ENCODE results near the gene PTGES3L.
A peak's percentile ranks its signal among the peaks of the same experiment; 100 is the strongest.

Gene PTGES3L

GRCh38 chr17:42964161-42964932 is 15.5 kb downstream of the PTGES3L start, which contains the start of gene AARSD1:
AARSD1 (minus strand) TSS chr17:42964454; CDS start chr17:42964440, 14 bp downstream.
- TF ChIP-seq CTCF (IDR thresholded peaks at IDR 0.05; ENCODE audit: low read depth, low read length, missing control alignments): no peak
- in situ Hi-C loops (cut with HindIII; ENCODE audit: low pct_ligation_motif_present, low sequenced_read_pairs): no loop called here
- H3K4me3 ChIP-seq (ENCODE audit: low read depth, low read length): peak within 1 kb of the TSS; percentile 91
- DNase-seq: peak; percentile 92
- H3K27me3 ChIP-seq (replicated peaks): no peaks in the 10 kb centered on the region
- H3K36me3 ChIP-seq (replicated peaks): peaks cover 24% of the 10 kb centered on the region
- H3K27ac ChIP-seq: peak within 1 kb of the TSS; percentile 90

GRCh38 chr17:42953669-42954068 is 26.2 kb downstream of the PTGES3L start:
- Histone ChIP-seq H3K27ac (no peak overlapping the region), H3K4me3 (ENCODE audit: low read depth, low read length) (no peak overlapping the region), H3K27me3 (replicated peaks) (no peaks in the 10 kb centered on the region), H3K36me3 (replicated peaks) (peaks cover 70% of the 10 kb centered on the region)
- in situ Hi-C loops (cut with HindIII; ENCODE audit: low pct_ligation_motif_present, low sequenced_read_pairs): no loop called here
- DNase-seq: no peak
- no peak for TF ChIP-seq CTCF (IDR thresholded peaks at IDR 0.05; ENCODE audit: low read depth, low read length, missing control alignments)

GRCh38 chr17:42950044-42950783 is 29.7 kb downstream of the PTGES3L start:
- DNase-seq: no peak
- H3K27me3 ChIP-seq (replicated peaks): no peaks in the 10 kb centered on the region
- H3K36me3 ChIP-seq (replicated peaks): peaks cover 52% of the 10 kb centered on the region
- no peak overlapping the region for H3K27ac ChIP-seq
- H3K4me3 ChIP-seq (ENCODE audit: low read depth, low read length): no peak overlapping the region
- in situ Hi-C loops (cut with HindIII; ENCODE audit: low pct_ligation_motif_present, low sequenced_read_pairs): no loop called here
- no peak for TF ChIP-seq CTCF (IDR thresholded peaks at IDR 0.05; ENCODE audit: low read depth, low read length, missing control alignments)

GRCh38 chr17:42946812-42947211 is 33.1 kb downstream of the PTGES3L start:
- Histone ChIP-seq H3K27me3 (replicated peaks) (no peaks in the 10 kb centered on the region), H3K27ac (no peak overlapping the region), H3K4me3 (ENCODE audit: low read depth, low read length) (no peak overlapping the region), H3K36me3 (replicated peaks) (peaks cover 24% of the 10 kb centered on the region)
- in situ Hi-C loops (cut with HindIII; ENCODE audit: low pct_ligation_motif_present, low sequenced_read_pairs): no loop called here
- TF ChIP-seq CTCF (IDR thresholded peaks at IDR 0.05; ENCODE audit: low read depth, low read length, missing control alignments): no peak
- DNase-seq: no peak

- no peaks in the 10 kb centered on the region for H3K27me3 ChIP-seq (replicated peaks)
- in situ Hi-C loops (cut with HindIII; ENCODE audit: low pct_ligation_motif_present, low sequenced_read_pairs): no loop called here
- no peak overlapping the region for H3K4me3 ChIP-seq (ENCODE audit: low read depth, low read length)
- no peak overlapping the region for H3K27ac ChIP-seq
- DNase-seq: no peak
- no peak for TF ChIP-seq CTCF (IDR thresholded peaks at IDR 0.05; ENCODE audit: low read depth, low read length, missing control alignments)
- H3K36me3 ChIP-seq (replicated peaks): peaks cover 6% of the 10 kb centered on the region
Measured at GRCh38 chr17:42944211-42944610, 35.7 kb downstream of the PTGES3L start.
